A549 (cell line): ENCODE data around the gene RPS6KC1. TPM values are rescaled to one million over a fixed set of nuclear protein-coding genes. Genes with fewer than 3 reads are reported as not detected.
"Not testable (repeated sequence)": the region's sequence is repeated elsewhere in the genome, so short reads cannot be mapped to it uniquely, and the experiment has no call there.

ENCODE experiments used
- ATAC-seq, 2 experiments: fragments of 200-7000 bp in 1 of 2; fragments of >200 bp in 1 of 2; cut with Nextera tagmentation in 1 of 2; cut with Tn5 transposase in 1 of 2; 3 replicates each; pipeline versions ENCODE4 v1.8.0 to v1.9.1; 2018 to 2020; ENCODE audit warnings: mild to moderate bottlenecking in 1 of 2, moderate library complexity in 1 of 2
- CTCF ChIA-PET: fragments of 300-600 bp; sonication (Branson Sonifier 250); formaldehyde crosslinking; extraction: SDS; loops from one replicate; lab custom pipeline; 2021; ENCODE audit warnings: antibody characterized with exemption, inconsistent platforms; lab: Yijun Ruan, JAX
- POLR2A ChIA-PET: fragments of 350-600 bp; formaldehyde crosslinking; extraction: SDS; loops from one replicate; lab custom pipeline; 2021; ENCODE audit warnings: antibody characterized with exemption, inconsistent platforms; lab: Yijun Ruan, JAX
- DNase-seq, 2 experiments: peaks; one replicate each; pipeline versions ENCODE4 v3.0.0 to v3.0.0-alpha.2; 2011 to 2016; ENCODE audit warnings: low read depth in 1 of 2, low spot score in 1 of 2
- FAIRE-seq: peaks from 2 replicates; lab custom pipeline; 2011; peaks lifted over from hg19 to GRCh38; lab: Jason Lieb, UNC
- H3K27ac ChIP-seq, 2 experiments: fragments of >200 bp; sonication (Bioruptor Twin); formaldehyde crosslinking; 3 replicates each; pipeline ENCODE4 v1.5.1; 2016 to 2017
- H3K4me1 ChIP-seq: fragments of >200 bp; sonication (Bioruptor Twin); formaldehyde crosslinking; 3 replicates; pipeline ENCODE4 v1.6.1; 2016
- H3K4me2 ChIP-seq: fragments of >200 bp; sonication (Bioruptor Twin); formaldehyde crosslinking; 3 replicates; pipeline ENCODE4 v1.6.1; 2016
- H3K4me3 ChIP-seq: fragments of >200 bp; sonication (Bioruptor Twin); formaldehyde crosslinking; 3 replicates; pipeline ENCODE4 v1.5.1; 2016
- H3K9me3 ChIP-seq: fragments of >200 bp; sonication (Bioruptor Twin); formaldehyde crosslinking; 3 replicates; pipeline ENCODE4 v1.6.1; 2016
- CBX8 ChIP-seq: fragments of 200-600 bp; sonication (generic); IDR thresholded peaks from 2 replicates; pipeline ENCODE4 v1.6.1; 2016
- CHD2 ChIP-seq: fragments of 150-350 bp; IDR thresholded peaks from 2 replicates; pipeline ENCODE4 v1.6.1; 2014; ENCODE audit warnings: low read length; ENCODE audit not compliant: partially characterized antibody
- CHD4 ChIP-seq: fragments of 200-600 bp; sonication (generic); IDR thresholded peaks from 2 replicates; pipeline ENCODE4 v1.6.1; 2016; ENCODE audit warnings: antibody characterized with exemption, mild to moderate bottlenecking, borderline replicate concordance
- EP300 ChIP-seq, 2 experiments: fragments of >200 bp; sonication (Bioruptor Twin); formaldehyde crosslinking; IDR thresholded peaks; 2 replicates in 1 of 2; 3 replicates in 1 of 2; pipeline ENCODE4 v1.6.1; 2016 to 2017
- FOSB ChIP-seq: fragments of 250-450 bp; sonication (Bioruptor Pico); IDR thresholded peaks from 2 replicates; pipeline ENCODE4 v1.5.0; 2020; ENCODE audit warnings: mild to moderate bottlenecking, moderate library complexity
- HOXA7 ChIP-seq: fragments of 250-450 bp; sonication (Bioruptor Pico); IDR thresholded peaks from 2 replicates; pipeline ENCODE4 v1.5.0; 2020; ENCODE audit warnings: mild to moderate bottlenecking, moderate library complexity
- HOXB5 ChIP-seq: fragments of 250-450 bp; sonication (Bioruptor Pico); IDR thresholded peaks from 2 replicates; pipeline ENCODE4 v1.5.0; 2020; ENCODE audit warnings: mild to moderate bottlenecking, moderate library complexity
- JUN ChIP-seq, 2 experiments: fragments of >200 bp; sonication (Bioruptor Twin); formaldehyde crosslinking; IDR thresholded peaks; 2 replicates in 1 of 2; 3 replicates in 1 of 2; pipeline ENCODE4 v1.6.1; 2016 to 2017
- JUNB ChIP-seq: fragments of >200 bp; sonication (Bioruptor Twin); formaldehyde crosslinking; IDR thresholded peaks from 2 replicates; pipeline ENCODE4 v1.6.1; 2016
- KDM1A ChIP-seq: fragments of 200-600 bp; sonication (generic); IDR thresholded peaks from 2 replicates; pipeline ENCODE4 v1.6.1; 2016; ENCODE audit warnings: low read depth, mild to moderate bottlenecking
- KDM5A ChIP-seq: fragments of 200-600 bp; sonication (generic); IDR thresholded peaks from 2 replicates; pipeline ENCODE4 v1.6.1; 2016; ENCODE audit warnings: antibody characterized with exemption, mild to moderate bottlenecking
- MAFK ChIP-seq: fragments of 450-650 bp; IDR thresholded peaks from 2 replicates; pipeline ENCODE4 v1.6.1; 2014; ENCODE audit not compliant: partially characterized antibody
- PHF8 ChIP-seq: fragments of 200-600 bp; sonication (generic); IDR thresholded peaks from 2 replicates; pipeline ENCODE4 v1.6.1; 2016; ENCODE audit warnings: low read depth, mild to moderate bottlenecking, antibody characterized with exemption, moderate library complexity, borderline replicate concordance
- POLR2A ChIP-seq: IDR thresholded peaks from 2 replicates; pipeline ENCODE4 v1.6.1; 2012; ENCODE audit warnings: mild to moderate bottlenecking, low read length
- POLR2AphosphoS2 ChIP-seq: conservative IDR thresholded peaks from 2 replicates; pipeline ENCODE4 v1.6.1; 2012; ENCODE audit warnings: low read length, improper control_type of control experiment, inconsistent platforms
- RARB ChIP-seq: fragments of 250-450 bp; sonication (Bioruptor Pico); IDR thresholded peaks from 2 replicates; pipeline ENCODE4 v1.8.0; 2021; ENCODE audit warnings: mild to moderate bottlenecking, moderate library complexity
- RNF2 ChIP-seq: fragments of 200-600 bp; sonication (generic); IDR thresholded peaks from 2 replicates; pipeline ENCODE4 v1.6.1; 2016; ENCODE audit warnings: low read depth, mild to moderate bottlenecking, antibody characterized with exemption, moderate library complexity, borderline replicate concordance
- SREBF2 ChIP-seq: fragments of 450-650 bp; IDR thresholded peaks from 2 replicates; pipeline ENCODE4 v1.6.1; 2014; ENCODE audit warnings: mild to moderate bottlenecking, moderate library complexity
- ZFP36 ChIP-seq: fragments of 450-650 bp; IDR thresholded peaks from 2 replicates; pipeline ENCODE4 v1.6.1; 2014; ENCODE audit warnings: borderline replicate concordance; ENCODE audit not compliant: partially characterized antibody
- ZNF302 ChIP-seq: fragments of 250-450 bp; sonication (Bioruptor Pico); IDR thresholded peaks from 2 replicates; pipeline ENCODE4 v1.9.0; 2021; ENCODE audit warnings: inconsistent platforms, mild to moderate bottlenecking, moderate library complexity
- ZSCAN20 ChIP-seq: fragments of 250-450 bp; sonication (Bioruptor Pico); IDR thresholded peaks from 2 replicates; pipeline ENCODE4 v1.8.0; 2022; ENCODE audit warnings: mild to moderate bottlenecking, moderate library complexity
- WGBS: methylation state at CpG from one replicate; pipeline ENCODE4 v1.1.6; 2017; ENCODE audit errors: missing lambda C conversion rate; 5-methylcytosine and 5-hydroxymethylcytosine counted together
- polyA plus RNA-seq, 4 experiments: library from polyadenylated mRNA; depleted of rRNA in 3 of 4; stranded (reverse); fragments of >200 nt; fragmentation: RNase III in 1 of 4; extraction: RNeasy Plus Mini Kit Qiagen cat#74134 plus additional on column Dnase treatment in 1 of 4; gene quantifications; 2 replicates in 3 of 4; 3 replicates in 1 of 4; pipeline ENCODE4 v1.2.3, GENCODE V29; 2011 to 2017
- TF ChIP-seq, protein P1 (sequence below): fragments of >200 bp; sonication (Bioruptor Twin); formaldehyde crosslinking; IDR thresholded peaks from 3 replicates; pipeline ENCODE4 v1.5.1; 2016
- TF ChIP-seq, protein P2 (sequence below): fragments of >200 bp; sonication (Bioruptor Twin); formaldehyde crosslinking; IDR thresholded peaks from 2 replicates; pipeline ENCODE4 v1.6.1; 2016
- TF ChIP-seq, protein P3 (sequence below): IDR thresholded peaks from 2 replicates; pipeline ENCODE4 v1.6.1; 2012
- TF ChIP-seq, protein P4 (sequence below): fragments of 450-650 bp; IDR thresholded peaks from 2 replicates; pipeline ENCODE4 v1.6.1; 2014; ENCODE audit warnings: antibody characterized with exemption
- TF ChIP-seq, protein P5 (sequence below): IDR thresholded peaks from 2 replicates; pipeline ENCODE4 v1.6.1; 2012; ENCODE audit warnings: low read depth, borderline replicate concordance
- TF ChIP-seq, protein P6 (sequence below): fragments of 250-450 bp; sonication (Bioruptor Pico); IDR thresholded peaks from 2 replicates; pipeline ENCODE4 v1.5.0; 2020; ENCODE audit warnings: low read depth, mild to moderate bottlenecking, moderate library complexity

The RPS6KC1 gene
- polyA plus RNA-seq, 2 of the 4 experiments (the other 2 are of a cell fraction) = 11.7 to 25.4 TPM

DNA sequence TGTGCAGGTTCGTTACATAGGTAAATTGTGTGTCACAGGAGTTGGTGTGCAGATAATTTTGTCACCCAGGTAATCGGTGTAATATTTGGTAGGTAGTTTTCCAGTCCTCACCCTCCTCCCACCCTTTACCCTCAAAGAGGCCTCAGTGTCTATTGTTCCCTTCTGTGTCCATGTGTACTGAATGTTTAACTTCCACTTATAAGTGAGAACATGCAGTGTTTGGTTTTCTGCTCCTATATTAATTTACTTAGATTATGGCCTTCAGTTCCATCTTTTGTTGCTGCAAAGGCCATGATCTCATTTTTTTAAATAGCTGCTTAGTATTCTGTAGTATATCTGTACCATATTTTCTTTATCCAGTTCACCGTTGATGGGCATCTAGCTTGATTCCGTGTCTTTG, 87.3 kb downstream of the RPS6KC1 start:
- Histone ChIP-seq H3K9me3 (peaks cover 2% of the 10 kb centered on the region; the same call in 1 of the 3 replicates), H3K4me1 (no peaks in the 10 kb centered on the region), H3K4me3 (no peak overlapping the region), H3K4me2 (no peak overlapping the region), H3K27ac (no peak overlapping the region)
- WGBS = 87% methylated on average over 4 of the region's 4 CpGs
- ChIA-PET POLR2A (no interaction called here), CTCF (no interaction called here)
- FAIRE-seq (no peak), DNase-seq (no peak), ATAC-seq (no peak)
- TF ChIP-seq PHF8 = no peak
- TF ChIP-seq ZFP36 = no peak
- TF ChIP-seq CHD2 = no peak
- TF ChIP-seq HOXB5 = no peak
- no peak for TF ChIP-seq RNF2
- TF ChIP-seq POLR2AphosphoS2 = no peak
- no peak for TF ChIP-seq HOXA7 (CRISPR knock-in tag)
- no peak for TF ChIP-seq SREBF2
- TF ChIP-seq, protein P1, sequence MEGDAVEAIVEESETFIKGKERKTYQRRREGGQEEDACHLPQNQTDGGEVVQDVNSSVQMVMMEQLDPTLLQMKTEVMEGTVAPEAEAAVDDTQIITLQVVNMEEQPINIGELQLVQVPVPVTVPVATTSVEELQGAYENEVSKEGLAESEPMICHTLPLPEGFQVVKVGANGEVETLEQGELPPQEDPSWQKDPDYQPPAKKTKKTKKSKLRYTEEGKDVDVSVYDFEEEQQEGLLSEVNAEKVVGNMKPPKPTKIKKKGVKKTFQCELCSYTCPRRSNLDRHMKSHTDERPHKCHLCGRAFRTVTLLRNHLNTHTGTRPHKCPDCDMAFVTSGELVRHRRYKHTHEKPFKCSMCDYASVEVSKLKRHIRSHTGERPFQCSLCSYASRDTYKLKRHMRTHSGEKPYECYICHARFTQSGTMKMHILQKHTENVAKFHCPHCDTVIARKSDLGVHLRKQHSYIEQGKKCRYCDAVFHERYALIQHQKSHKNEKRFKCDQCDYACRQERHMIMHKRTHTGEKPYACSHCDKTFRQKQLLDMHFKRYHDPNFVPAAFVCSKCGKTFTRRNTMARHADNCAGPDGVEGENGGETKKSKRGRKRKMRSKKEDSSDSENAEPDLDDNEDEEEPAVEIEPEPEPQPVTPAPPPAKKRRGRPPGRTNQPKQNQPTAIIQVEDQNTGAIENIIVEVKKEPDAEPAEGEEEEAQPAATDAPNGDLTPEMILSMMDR = no peak
- TF ChIP-seq, protein P2, sequence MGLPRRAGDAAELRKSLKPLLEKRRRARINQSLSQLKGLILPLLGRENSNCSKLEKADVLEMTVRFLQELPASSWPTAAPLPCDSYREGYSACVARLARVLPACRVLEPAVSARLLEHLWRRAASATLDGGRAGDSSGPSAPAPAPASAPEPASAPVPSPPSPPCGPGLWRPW = no peak
- TF ChIP-seq, protein P3, sequence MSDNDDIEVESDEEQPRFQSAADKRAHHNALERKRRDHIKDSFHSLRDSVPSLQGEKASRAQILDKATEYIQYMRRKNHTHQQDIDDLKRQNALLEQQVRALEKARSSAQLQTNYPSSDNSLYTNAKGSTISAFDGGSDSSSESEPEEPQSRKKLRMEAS = no peak
- TF ChIP-seq CHD4 = no peak
- no peak for TF ChIP-seq EP300 (IDR thresholded peaks at IDR 0.05)
- TF ChIP-seq ZNF302 (CRISPR knock-in tag) = no peak
- TF ChIP-seq CBX8 = no peak
- no peak for TF ChIP-seq RARB (CRISPR knock-in tag)
- no peak for TF ChIP-seq MAFK
- TF ChIP-seq POLR2A = no peak
- TF ChIP-seq, protein P4, sequence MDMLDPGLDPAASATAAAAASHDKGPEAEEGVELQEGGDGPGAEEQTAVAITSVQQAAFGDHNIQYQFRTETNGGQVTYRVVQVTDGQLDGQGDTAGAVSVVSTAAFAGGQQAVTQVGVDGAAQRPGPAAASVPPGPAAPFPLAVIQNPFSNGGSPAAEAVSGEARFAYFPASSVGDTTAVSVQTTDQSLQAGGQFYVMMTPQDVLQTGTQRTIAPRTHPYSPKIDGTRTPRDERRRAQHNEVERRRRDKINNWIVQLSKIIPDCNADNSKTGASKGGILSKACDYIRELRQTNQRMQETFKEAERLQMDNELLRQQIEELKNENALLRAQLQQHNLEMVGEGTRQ = no peak

DNA sequence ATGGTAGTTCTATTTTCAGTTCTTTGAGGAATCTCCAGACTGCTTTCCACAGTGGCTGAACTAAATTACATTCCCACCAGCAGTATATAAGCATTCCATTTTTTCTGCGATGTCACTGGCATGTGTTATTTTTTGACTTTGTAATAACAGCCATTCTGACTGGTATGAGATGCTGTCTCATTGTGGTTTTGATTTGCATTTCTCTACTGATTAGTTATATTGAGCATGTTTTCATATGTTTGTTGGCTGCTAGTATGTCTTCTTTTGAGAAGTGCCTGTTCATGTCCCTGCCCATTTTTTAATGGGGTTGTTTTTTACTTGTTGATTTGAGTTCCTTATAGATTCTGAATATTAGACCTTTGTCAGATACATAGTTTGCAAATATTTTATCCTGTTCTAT, 87.9 kb downstream of the RPS6KC1 start:
- ChIA-PET CTCF (no interaction called here), POLR2A (no interaction called here)
- H3K4me2 ChIP-seq = no peak overlapping the region

DNA sequence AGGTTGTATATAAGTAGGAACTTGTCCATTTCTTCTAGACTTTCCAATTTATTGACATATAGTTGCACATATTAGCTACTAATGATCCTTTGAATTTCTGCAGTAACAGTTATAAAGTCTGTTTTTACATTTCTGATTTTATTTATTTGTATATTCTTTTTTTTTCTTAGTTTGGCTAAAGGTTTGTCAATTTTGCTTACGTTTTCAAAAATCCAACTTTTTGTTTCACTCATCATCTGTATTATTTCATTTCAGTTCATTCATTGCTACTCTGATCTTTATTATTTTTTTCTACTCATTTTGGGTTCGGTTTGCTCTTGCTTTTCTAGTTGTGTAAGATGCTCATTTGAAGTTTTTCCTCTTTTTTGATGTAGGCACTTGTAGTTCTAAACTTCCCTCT, 97.9 kb downstream of the RPS6KC1 start:
- ChIA-PET POLR2A (no interaction called here), CTCF (no interaction called here)
- H3K4me2 ChIP-seq = no peak overlapping the region
- ATAC-seq (no peak), DNase-seq (no peak), FAIRE-seq (no peak)
- 64% methylated on average over 2 of the region's 2 CpGs for WGBS
- TF ChIP-seq, protein P5, sequence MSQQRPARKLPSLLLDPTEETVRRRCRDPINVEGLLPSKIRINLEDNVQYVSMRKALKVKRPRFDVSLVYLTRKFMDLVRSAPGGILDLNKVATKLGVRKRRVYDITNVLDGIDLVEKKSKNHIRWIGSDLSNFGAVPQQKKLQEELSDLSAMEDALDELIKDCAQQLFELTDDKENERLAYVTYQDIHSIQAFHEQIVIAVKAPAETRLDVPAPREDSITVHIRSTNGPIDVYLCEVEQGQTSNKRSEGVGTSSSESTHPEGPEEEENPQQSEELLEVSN = no peak
- TF ChIP-seq CHD4 = no peak
- no peak for TF ChIP-seq POLR2AphosphoS2
- no peak for TF ChIP-seq ZSCAN20
- TF ChIP-seq PHF8 = no peak
- TF ChIP-seq, protein P3 = no peak
- TF ChIP-seq FOSB (CRISPR knock-in tag) = no peak
- TF ChIP-seq, protein P2 = no peak
- TF ChIP-seq, protein P6, sequence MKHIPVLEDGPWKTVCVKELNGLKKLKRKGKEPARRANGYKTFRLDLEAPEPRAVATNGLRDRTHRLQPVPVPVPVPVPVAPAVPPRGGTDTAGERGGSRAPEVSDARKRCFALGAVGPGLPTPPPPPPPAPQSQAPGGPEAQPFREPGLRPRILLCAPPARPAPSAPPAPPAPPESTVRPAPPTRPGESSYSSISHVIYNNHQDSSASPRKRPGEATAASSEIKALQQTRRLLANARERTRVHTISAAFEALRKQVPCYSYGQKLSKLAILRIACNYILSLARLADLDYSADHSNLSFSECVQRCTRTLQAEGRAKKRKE = no peak
- no peak for TF ChIP-seq ZFP36
- TF ChIP-seq KDM1A = no peak
- TF ChIP-seq JUNB = no peak
- TF ChIP-seq HOXA7 (CRISPR knock-in tag) = no peak
- TF ChIP-seq SREBF2 = no peak
- TF ChIP-seq JUN (IDR thresholded peaks at IDR 0.05) = no peak
- peaks cover 5% of the 10 kb centered on the region; the same call in 1 of the 3 replicates for H3K9me3 ChIP-seq
- no peak overlapping the region for H3K27ac ChIP-seq
- H3K4me3 ChIP-seq = no peak overlapping the region
- no peaks in the 10 kb centered on the region for H3K4me1 ChIP-seq

More for the DNA sequence above, 87.9 kb downstream of the RPS6KC1 start:
- DNase-seq = no peak
- Histone ChIP-seq H3K9me3 (peaks cover 2% of the 10 kb centered on the region; the same call in 1 of the 3 replicates), H3K4me1 (no peaks in the 10 kb centered on the region), H3K27ac (no peak overlapping the region), H3K4me3 (no peak overlapping the region)
- no peak for TF ChIP-seq KDM5A
- no peak for FAIRE-seq
- no peak for ATAC-seq
- WGBS = 97% methylated on average over 1 of the region's 1 CpG

DNA sequence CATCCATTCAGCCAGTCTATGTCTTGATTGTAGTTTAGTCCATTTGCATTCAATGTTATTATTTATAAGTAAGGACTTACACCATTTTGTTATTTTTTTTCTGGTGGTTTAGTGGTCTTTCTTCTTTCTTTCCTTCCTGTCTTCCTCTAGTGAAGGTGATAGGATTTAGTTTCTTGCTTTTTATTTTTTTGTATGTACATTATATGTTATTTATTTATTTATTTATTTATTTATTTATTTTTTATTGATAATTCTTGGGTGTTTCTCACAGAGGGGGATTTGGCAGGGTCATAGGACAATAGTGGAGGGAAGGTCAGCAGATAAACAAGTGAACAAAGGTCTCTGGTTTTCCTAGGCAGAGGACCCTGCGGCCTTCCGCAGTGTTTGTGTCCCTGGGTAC, 99.0 kb downstream of the RPS6KC1 start:
- FAIRE-seq, CTCF ChIA-PET, H3K27ac ChIP-seq, H3K9me3 ChIP-seq, H3K4me1 ChIP-seq, H3K4me3 ChIP-seq, H3K4me2 ChIP-seq, ATAC-seq, POLR2A ChIA-PET, DNase-seq: not testable (repeated sequence)
- WGBS = no CpG with 5 or more reads among the region's 2 CpGs
